ENCODE measurements around the gene SZT2. TPM values are rescaled to one million over a fixed set of nuclear protein-coding genes. Genes with fewer than 3 reads are reported as not detected.

Gene SZT2
- total RNA-seq, 1 experiment from 2014 or later, result 28.4 TPM

- no peak for TF ChIP-seq STAT6 (CRISPR knock-in tag; conservative IDR thresholded peaks at IDR 0.05; ENCODE audit: low read depth)
- TF ChIP-seq, protein P1, sequence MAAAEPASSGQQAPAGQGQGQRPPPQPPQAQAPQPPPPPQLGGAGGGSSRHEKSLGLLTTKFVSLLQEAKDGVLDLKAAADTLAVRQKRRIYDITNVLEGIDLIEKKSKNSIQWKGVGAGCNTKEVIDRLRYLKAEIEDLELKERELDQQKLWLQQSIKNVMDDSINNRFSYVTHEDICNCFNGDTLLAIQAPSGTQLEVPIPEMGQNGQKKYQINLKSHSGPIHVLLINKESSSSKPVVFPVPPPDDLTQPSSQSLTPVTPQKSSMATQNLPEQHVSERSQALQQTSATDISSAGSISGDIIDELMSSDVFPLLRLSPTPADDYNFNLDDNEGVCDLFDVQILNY (CRISPR knock-in tag; IDR thresholded peaks at IDR 0.05), result no peak
- no peak for TF ChIP-seq FOXJ3 (CRISPR knock-in tag; IDR thresholded peaks at IDR 0.05; ENCODE audit: borderline replicate concordance)
- TF ChIP-seq ESRRA (CRISPR knock-in tag; IDR thresholded peaks at IDR 0.05; ENCODE audit: borderline replicate concordance), result no peak
Observed at GRCh38 chr1:43438953-43439581, 49.4 kb downstream of the SZT2 start (continued).

- Mint-ChIP-seq H3K27ac (peak overlapping the region; percentile 43; the same call in 1 of the 2 replicates), H3K27me3 (ENCODE audit: low read depth) (no peaks in the 10 kb centered on the region), H3K36me3 (peaks cover 4% of the 10 kb centered on the region), H3K9me3 (no peaks in the 10 kb centered on the region), H3K4me3 (no peak overlapping the region), H3K4me1 (peaks cover 6% of the 10 kb centered on the region)
- ChIA-PET CTCF (interaction anchor here (1.0 to 1.3 kb wide), 3 partner anchors 14 to 213 kb away, joined by 3 to 4 read pairs (median 3); partner anchors contain the start of gene HYI), POLR2A (interaction anchor here (0.5 to 1.3 kb wide), 3 partner anchors 86 to 211 kb away, joined by 3 to 4 read pairs (median 3); partner anchors contain the start of gene KDM4A)
- DNase-seq (ENCODE audit: low spot score), result no peak
- TF ChIP-seq ZNF423 (CRISPR knock-in tag; IDR thresholded peaks at IDR 0.05) (no peak), FOXJ3 (CRISPR knock-in tag; IDR thresholded peaks at IDR 0.05; ENCODE audit: borderline replicate concordance) (no peak), ZNF317 (CRISPR knock-in tag; IDR thresholded peaks at IDR 0.05; ENCODE audit: borderline replicate concordance, low read depth) (no peak), SP1 (CRISPR knock-in tag; conservative IDR thresholded peaks at IDR 0.05) (no peak)
- TF ChIP-seq, protein P2, sequence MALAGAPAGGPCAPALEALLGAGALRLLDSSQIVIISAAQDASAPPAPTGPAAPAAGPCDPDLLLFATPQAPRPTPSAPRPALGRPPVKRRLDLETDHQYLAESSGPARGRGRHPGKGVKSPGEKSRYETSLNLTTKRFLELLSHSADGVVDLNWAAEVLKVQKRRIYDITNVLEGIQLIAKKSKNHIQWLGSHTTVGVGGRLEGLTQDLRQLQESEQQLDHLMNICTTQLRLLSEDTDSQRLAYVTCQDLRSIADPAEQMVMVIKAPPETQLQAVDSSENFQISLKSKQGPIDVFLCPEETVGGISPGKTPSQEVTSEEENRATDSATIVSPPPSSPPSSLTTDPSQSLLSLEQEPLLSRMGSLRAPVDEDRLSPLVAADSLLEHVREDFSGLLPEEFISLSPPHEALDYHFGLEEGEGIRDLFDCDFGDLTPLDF (CRISPR knock-in tag; IDR thresholded peaks at IDR 0.05), result no peak
- ATAC-seq, result no peak
Observed at GRCh38 chr1:43439781-43440180, 50.1 kb downstream of the SZT2 start.

DNA sequence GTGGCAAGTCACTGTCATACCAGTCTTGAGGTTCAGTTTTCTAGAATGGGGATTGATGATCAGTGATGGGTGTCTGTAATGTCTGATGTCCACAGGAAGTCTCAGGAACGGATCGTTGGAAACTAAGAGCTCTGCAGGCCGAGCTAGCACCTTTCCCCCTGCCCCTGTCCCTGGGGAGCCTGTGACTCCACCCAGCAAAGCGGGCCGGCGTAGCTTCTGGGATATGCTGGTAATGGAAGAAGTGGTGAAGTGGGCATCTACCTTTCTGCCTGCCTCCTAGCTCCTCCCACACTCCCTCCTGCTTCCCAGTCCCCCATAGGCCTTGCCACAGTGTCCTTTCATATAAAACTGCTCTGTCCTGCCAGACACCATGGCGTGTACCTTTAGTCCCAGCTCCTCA is 50.7 kb downstream of the SZT2 start:
- DNase-seq (ENCODE audit: low spot score) (no peak), ATAC-seq (no peak)
- Mint-ChIP-seq H3K36me3 (no peaks in the 10 kb centered on the region; the same call in none of the 2 replicates), H3K4me3 (no peak overlapping the region), H3K27me3 (ENCODE audit: low read depth) (no peaks in the 10 kb centered on the region), H3K27ac (no peak overlapping the region), H3K4me1 (peaks cover 7% of the 10 kb centered on the region), H3K9me3 (no peaks in the 10 kb centered on the region)
- ChIA-PET POLR2A (interaction anchor here (1.3 kb wide), 1 partner anchor 210 kb away, joined by 4 read pairs; the partner anchor contains the start of gene KDM4A), CTCF (interaction anchor here (1.0 to 1.3 kb wide), 3 partner anchors 13 to 213 kb away, joined by 3 to 4 read pairs (median 3); partner anchors contain the start of gene HYI)
- no peak for TF ChIP-seq JAZF1 (CRISPR knock-in tag; IDR thresholded peaks at IDR 0.05)
- TF ChIP-seq ZSCAN18 (CRISPR knock-in tag; IDR thresholded peaks at IDR 0.05), result no peak
- TF ChIP-seq, protein P3, sequence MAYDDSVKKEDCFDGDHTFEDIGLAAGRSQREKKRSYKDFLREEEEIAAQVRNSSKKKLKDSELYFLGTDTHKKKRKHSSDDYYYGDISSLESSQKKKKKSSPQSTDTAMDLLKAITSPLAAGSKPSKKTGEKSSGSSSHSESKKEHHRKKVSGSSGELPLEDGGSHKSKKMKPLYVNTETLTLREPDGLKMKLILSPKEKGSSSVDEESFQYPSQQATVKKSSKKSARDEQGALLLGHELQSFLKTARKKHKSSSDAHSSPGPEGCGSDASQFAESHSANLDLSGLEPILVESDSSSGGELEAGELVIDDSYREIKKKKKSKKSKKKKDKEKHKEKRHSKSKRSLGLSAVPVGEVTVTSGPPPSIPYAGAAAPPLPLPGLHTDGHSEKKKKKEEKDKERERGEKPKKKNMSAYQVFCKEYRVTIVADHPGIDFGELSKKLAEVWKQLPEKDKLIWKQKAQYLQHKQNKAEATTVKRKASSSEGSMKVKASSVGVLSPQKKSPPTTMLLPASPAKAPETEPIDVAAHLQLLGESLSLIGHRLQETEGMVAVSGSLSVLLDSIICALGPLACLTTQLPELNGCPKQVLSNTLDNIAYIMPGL (CRISPR knock-in tag; IDR thresholded peaks at IDR 0.05), result no peak
- TF ChIP-seq ZNF232 (CRISPR knock-in tag; IDR thresholded peaks at IDR 0.05), result no peak
- no peak for TF ChIP-seq NFE2L1 (CRISPR knock-in tag; IDR thresholded peaks at IDR 0.05)
- no peak for TF ChIP-seq ZNF219 (CRISPR knock-in tag; IDR thresholded peaks at IDR 0.05; ENCODE audit: borderline replicate concordance)
- TF ChIP-seq, protein P4, sequence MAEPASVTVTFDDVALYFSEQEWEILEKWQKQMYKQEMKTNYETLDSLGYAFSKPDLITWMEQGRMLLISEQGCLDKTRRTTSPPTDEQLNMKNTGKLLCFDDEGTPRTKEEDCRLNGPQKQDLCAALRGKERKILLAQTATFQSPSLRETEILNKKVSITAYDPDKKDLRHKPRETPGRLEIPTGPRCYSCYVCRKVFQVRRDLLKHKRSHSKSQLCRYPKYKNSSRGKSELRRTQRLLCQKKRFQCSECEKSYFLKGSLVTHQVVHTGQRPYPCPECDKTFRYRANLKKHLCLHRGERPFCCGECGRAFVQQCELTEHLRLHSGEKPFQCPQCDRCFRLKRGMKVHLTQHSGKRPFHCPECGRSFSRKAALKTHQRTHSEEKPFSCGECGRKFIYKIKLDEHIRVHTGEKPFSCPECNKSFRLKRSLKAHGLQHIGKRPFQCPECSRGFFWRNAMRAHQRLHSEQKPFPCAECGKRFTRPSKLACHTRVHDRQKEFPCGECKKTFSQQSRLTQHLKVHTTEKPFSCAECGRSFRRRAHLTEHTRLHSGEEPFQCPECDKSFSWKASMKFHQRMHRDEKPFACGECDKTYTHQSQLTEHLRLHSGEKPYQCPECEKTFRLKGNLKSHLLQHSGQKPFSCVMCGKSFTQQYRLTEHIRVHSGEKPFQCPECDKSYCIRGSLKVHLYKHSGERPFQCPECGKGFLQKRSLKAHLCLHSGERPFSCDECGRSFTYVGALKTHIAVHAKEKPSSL (CRISPR knock-in tag; conservative IDR thresholded peaks at IDR 0.05), result no peak
- no peak for TF ChIP-seq ZNF317 (CRISPR knock-in tag; IDR thresholded peaks at IDR 0.05; ENCODE audit: borderline replicate concordance, low read depth)
- TF ChIP-seq ATF6 (CRISPR knock-in tag; IDR thresholded peaks at IDR 0.05), result no peak
- no peak for TF ChIP-seq SMAD3 (CRISPR knock-in tag; IDR thresholded peaks at IDR 0.05; ENCODE audit: borderline replicate concordance)
- TF ChIP-seq, protein P2 (CRISPR knock-in tag; IDR thresholded peaks at IDR 0.05), result no peak

Measured in WTC11 (cell line).